Heart left ventricle (tissue), 13 donors: ENCODE measurements around the gene CCK.

Experiments
- POLR2A ChIP-seq, 2 donors: fragments of 450-650 bp; IDR thresholded peaks; one replicate each; pipeline ENCODE4 v1.6.1; 2017; ENCODE audit warnings: antibody characterized with exemption in 2 of 2, mild to moderate bottlenecking in 2 of 2, moderate library complexity in 2 of 2
- TF ChIP-seq, protein P1 (sequence below), 12 donors: fragments of 200-600 bp; sonication (generic) in 4 of 12; IDR thresholded peaks; one replicate each; pipeline versions ENCODE4 v1.5.0 to v1.8.0; 2018 to 2022; ENCODE audit warnings: antibody characterized with exemption in 12 of 12, mild to moderate bottlenecking in 5 of 12
- donor health status: ischemic (EF 13 %, LVEDD 7.1; RV severe dilation, severe dysfunction).
- donor health status: DM: no; HTN: yes; CAD: no.
- donor health status: DM: no; HTN: no; CAD: no.
- donor health status: ischemic (EF 25% LVEDD 6.9; RV normal size, moderate dysfunction).
- donor health status: ischemic (EF 25% LVEDD 5.7; RV mildly dilated, moderate dysfunction).
- donor health status: ischemic (EF 35%, LVEDD 5.7; RV mildly dilated, moderate dysfunction).
- donor health status: nonischemic (EF 11% LVEDD 7.7; RV severe dilation, severe dysfunction).
- donor health status: DM: yes; HTN: yes; CAD: no.
- donor health status: PGD.
- donor health status: ischemic (EF 29% LVEDD 5.4; RV normal size, mild dysfunction).
- donor health status: nonischemic (EF 23%, LVEDD 6.1; RV moderate dilation, normal function).

GRCh38 chr3:42269647-42270046 lies 3.7 kb upstream of the CCK start:
- TF ChIP-seq, protein P1, sequence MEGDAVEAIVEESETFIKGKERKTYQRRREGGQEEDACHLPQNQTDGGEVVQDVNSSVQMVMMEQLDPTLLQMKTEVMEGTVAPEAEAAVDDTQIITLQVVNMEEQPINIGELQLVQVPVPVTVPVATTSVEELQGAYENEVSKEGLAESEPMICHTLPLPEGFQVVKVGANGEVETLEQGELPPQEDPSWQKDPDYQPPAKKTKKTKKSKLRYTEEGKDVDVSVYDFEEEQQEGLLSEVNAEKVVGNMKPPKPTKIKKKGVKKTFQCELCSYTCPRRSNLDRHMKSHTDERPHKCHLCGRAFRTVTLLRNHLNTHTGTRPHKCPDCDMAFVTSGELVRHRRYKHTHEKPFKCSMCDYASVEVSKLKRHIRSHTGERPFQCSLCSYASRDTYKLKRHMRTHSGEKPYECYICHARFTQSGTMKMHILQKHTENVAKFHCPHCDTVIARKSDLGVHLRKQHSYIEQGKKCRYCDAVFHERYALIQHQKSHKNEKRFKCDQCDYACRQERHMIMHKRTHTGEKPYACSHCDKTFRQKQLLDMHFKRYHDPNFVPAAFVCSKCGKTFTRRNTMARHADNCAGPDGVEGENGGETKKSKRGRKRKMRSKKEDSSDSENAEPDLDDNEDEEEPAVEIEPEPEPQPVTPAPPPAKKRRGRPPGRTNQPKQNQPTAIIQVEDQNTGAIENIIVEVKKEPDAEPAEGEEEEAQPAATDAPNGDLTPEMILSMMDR (IDR thresholded peaks at IDR 0.05): no peak
- no peak for TF ChIP-seq POLR2A (IDR thresholded peaks at IDR 0.05)
